HG03135 (cell line): ENCODE data around the gene BHLHE40.

Source experiments
- ATAC-seq: cut with Tn5 transposase; IDR thresholded peaks from one replicate; pipeline ENCODE4 v1.9.1; 2021; ENCODE audit warnings: mild to moderate bottlenecking, moderate library complexity; ENCODE audit not compliant: unreplicated experiment

BHLHE40 gene

GRCh38 chr3:4982773-4983738, 3.8 kb downstream of the BHLHE40 start:
- no peak for ATAC-seq

DNA sequence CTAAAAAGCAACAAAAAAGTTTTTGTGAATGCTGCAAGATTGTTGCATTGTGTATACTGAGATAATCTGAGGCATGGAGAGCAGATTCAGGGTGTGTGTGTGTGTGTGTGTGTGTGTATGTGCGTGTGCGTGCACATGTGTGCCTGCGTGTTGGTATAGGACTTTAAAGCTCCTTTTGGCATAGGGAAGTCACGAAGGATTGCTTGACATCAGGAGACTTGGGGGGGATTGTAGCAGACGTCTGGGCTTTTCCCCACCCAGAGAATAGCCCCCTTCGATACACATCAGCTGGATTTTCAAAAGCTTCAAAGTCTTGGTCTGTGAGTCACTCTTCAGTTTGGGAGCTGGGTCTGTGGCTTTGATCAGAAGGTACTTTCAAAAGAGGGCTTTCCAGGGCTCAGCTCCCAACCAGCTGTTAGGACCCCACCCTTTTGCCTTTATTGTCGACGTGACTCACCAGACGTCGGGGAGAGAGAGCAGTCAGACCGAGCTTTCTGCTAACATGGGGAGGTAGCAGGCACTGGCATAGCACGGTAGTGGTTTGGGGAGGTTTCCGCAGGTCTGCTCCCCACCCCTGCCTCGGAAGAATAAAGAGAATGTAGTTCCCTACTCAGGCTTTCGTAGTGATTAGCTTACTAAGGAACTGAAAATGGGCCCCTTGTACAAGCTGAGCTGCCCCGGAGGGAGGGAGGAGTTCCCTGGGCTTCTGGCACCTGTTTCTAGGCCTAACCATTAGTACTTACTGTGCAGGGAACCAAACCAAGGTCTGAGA, 4.7 kb downstream of the BHLHE40 start:
- ATAC-seq = peak; percentile 57

- no peak for ATAC-seq
Measured at GRCh38 chr3:4984511-4984864, 5.3 kb downstream of the BHLHE40 start.

DNA sequence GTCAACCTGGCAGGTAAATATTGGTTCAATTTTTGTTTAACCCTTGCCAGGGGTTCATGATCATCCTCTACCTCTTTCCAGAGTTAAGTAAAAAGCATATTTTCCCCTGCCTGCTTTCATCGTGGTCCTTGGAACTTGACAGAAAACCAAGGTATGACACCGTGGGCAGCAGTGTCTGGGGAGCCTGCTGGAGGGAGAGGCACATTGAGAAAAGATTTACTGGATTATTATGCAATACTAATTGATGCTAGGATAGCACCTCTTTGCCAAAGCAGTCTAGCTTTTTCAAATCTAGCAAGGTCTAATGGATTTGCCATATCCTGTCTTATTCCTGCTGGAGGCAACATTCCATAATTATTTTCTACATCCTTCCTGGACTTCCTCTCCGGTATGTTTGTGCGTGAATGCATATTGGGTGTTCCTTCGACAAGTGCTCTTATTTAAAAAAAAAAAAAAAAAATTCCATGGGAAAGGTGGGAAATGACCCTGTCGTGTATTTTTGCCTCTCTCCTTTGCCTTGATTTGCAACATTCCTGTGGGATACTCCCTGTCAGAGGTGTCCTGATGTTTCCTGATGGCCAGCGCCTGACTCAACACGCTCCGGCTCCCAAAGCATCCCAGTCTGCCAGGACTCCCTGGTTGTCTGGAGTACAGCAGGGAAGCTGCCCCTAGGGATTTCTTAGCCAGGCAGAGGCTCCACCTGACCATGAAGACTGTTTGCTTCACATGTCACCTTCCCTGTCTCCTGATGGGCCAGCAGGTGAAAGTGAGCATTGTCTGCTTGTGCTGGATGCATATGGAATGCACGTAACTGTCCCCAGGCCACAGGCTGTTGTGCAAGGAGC, 6.3 kb downstream of the BHLHE40 start:
- ATAC-seq = no peak

- peak; percentile 22 for ATAC-seq
Measured at GRCh38 chr3:4986175-4986781, 7.0 kb downstream of the BHLHE40 start.

DNA sequence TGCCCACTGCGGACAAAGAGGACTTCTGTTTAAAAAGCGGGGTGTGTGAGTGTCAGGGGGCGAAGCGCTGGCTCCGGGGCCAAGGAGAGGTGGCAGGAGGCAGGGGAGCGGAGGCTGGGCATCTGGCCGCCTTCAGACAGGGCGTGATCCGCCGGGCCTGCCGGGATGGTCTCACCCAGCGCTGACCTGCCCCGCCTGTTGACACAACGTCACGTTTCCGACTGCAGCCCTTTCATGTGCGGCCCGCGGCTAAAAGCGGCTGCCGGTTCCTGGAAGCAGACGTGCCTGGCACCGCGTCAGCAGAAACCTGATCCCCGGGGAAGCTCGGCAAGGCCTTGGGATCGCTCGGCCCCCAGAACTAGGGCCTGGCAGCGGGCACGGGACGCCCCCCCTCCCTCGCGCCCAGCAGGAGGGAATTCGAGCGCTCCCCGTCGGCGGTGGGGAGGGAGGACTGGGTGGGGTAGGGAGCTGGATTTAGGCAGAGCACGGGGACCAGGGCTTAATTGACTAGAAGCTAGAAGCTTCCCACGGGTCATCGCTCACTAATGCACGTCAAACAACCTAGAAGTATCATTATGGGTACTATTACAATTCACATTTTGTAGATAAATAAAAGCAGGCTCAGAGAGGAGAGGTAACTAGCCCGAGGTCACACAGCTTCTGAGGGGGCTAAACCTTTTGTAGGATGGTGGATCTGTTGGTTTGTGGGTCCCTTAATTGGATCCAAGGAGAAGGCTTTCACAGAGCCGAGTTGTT, 7.7 kb downstream of the BHLHE40 start:
- ATAC-seq = peak; percentile 57

GRCh38 chr3:4987538-4988296, 8.5 kb downstream of the BHLHE40 start:
- ATAC-seq = no peak

- ATAC-seq = no peak
Measured at GRCh38 chr3:4988983-4989834, 10.0 kb downstream of the BHLHE40 start.

- no peak for ATAC-seq
Measured at GRCh38 chr3:4990069-4990468, 10.8 kb downstream of the BHLHE40 start.

DNA sequence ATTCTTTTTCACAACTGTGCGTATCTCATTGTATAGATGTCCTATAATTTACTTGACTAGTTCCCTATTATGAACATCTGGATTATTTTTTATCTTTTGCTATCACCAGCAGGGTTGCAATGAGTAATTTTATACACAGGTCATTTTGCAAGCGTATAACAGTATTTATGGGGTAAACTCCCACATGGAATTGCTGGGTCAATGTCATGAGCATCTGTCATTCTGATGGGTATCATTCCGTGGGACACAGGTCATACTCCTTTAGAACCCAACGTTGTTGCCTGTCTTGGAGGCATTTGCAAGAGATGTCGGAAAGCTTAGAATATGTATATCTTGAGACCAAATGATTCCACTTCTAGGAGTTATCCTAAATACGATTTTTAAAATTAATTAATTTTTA, 12.9 kb downstream of the BHLHE40 start:
- ATAC-seq = no peak

GRCh38 chr3:4993276-4994143, 14.3 kb downstream of the BHLHE40 start:
- no peak for ATAC-seq

DNA sequence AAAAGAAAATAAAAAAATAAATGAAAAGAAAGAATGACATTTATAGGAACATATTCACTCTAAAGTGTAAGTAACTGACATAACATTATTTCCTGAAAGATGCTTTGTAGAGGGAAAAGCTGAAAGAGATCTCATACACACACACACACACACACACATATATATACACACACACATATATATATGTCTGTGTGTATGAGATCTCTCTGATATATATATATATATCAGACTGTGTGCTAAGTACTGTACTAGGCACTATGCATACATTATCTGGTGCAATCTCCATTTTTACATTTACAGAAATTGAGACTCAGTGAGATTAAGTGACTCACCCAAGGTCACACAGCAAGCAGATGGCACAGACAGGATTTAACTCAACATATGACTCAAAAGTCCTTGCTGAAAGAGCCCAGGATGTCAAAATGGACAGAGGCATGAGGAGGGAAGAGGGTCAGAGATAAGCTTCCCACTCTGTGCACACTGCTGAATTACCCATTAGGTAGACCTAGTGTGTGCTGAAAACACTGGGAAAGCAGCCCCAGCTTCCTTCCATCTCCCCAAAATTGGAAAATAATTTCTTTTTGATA, 15.0 kb downstream of the BHLHE40 start:
- ATAC-seq = no peak

DNA sequence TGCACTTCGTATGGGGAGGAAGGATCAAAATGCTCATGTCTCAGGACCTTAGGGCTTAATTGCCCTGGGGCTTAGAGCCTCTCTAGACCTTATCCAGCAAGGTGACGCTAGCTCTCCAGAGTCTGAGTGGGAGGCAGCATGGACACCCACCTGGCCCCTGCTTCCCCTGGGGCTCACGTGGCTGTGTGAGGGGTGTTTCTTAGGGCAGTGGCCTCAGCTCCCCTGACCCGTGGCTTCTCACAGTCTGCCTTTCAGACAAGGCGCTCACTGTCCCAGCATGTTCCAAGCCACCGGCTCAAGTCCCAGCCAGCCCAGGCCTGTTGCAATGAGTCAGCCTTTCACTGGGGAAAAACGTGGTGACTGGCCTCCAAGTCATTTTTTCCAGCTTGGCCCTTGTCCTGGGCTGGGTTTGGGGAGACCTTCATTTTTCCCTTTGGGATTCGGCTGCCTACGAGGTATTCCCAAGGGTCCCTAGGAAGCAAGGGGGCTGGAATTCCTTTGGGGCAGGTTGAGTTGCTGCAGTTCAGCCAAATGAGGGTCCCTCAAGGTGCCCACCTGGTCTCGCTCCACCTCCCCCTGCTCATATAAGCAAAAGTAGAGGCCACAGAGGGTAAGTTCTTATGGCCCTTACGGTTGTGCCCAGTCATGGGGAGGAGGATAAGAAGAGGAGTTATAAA, 15.7 kb downstream of the BHLHE40 start:
- ATAC-seq = no peak

GRCh38 chr3:4995500-4996053, 16.3 kb downstream of the BHLHE40 start:
- ATAC-seq = no peak

DNA sequence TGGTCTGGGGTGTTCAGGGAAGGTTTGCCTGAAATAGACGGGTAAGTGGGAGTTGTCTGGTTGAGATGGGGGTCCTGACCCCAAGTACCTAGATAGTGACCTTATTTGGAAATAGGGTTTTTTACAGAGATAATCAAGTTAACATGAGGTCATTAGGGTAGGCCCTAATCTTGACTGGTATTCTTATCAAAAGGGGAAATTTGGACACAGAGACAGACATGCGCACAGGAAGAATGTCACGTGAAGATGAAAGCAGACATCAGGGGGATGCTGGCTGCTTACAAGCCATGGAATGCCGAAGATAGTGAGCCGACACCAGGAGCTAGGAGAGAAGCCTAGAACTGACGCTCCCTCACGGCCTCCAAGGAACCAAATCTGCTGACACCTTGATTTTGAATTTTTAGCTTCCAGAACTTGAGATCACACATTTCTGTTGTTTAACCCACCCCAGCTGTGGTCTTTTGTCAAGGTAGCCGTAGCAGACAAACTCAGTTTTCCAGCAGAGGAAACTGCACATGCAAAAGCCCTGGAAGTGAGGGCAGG, 17.1 kb downstream of the BHLHE40 start:
- no peak for ATAC-seq

GRCh38 chr3:4996771-4997291, 17.6 kb downstream of the BHLHE40 start:
- no peak for ATAC-seq
